Astrocyte of the hippocampus (primary cell): ENCODE measurements around the gene OTOP1.
"Not testable (repeated sequence)": the region's sequence is repeated elsewhere in the genome, so short reads cannot be mapped to it uniquely, and the experiment has no call there.

Experiments used
- DNase-seq: peaks from one replicate; pipeline ENCODE4 v3.0.0; 2011; ENCODE audit warnings: low read depth, low spot score

Gene OTOP1

GRCh38 chr4:4233610-4234009 lies 6.9 kb upstream of the OTOP1 start:
- no peak for DNase-seq

GRCh38 chr4:4228356-4228668 lies 1.6 kb upstream of the OTOP1 start:
- no peak for DNase-seq

GRCh38 chr4:4227510-4228355 lies 1.0 kb upstream of the OTOP1 start:
- no peak for DNase-seq

GRCh38 chr4:4225915-4226605 lies 669 bp downstream of the OTOP1 start:
- DNase-seq = peak; percentile 28

GRCh38 chr4:4217113-4217512 lies 9.6 kb downstream of the OTOP1 start:
- no peak for DNase-seq

- DNase-seq = peak; percentile 27
These were observed 10.1 kb downstream of the OTOP1 start for GRCh38 chr4:4216648-4217047.

GRCh38 chr4:4213674-4214073 lies 13.1 kb downstream of the OTOP1 start:
- peak; percentile 71 for DNase-seq

- no peak for DNase-seq
These were observed 20.5 kb downstream of the OTOP1 start for GRCh38 chr4:4206204-4206603.

- no peak for DNase-seq
These were observed 22.4 kb downstream of the OTOP1 start for GRCh38 chr4:4204401-4204745.

GRCh38 chr4:4203688-4204400 lies 22.9 kb downstream of the OTOP1 start:
- no peak for DNase-seq

GRCh38 chr4:4202510-4202909 lies 24.2 kb downstream of the OTOP1 start:
- DNase-seq = no peak

- DNase-seq = no peak
These were observed 26.1 kb downstream of the OTOP1 start for GRCh38 chr4:4200624-4201023.

- DNase-seq = no peak
These were observed 31.4 kb downstream of the OTOP1 start for GRCh38 chr4:4195354-4195753.

GRCh38 chr4:4188557-4188956 lies 38.2 kb downstream of the OTOP1 start:
- DNase-seq = not testable (repeated sequence)

- no peak for DNase-seq
These were observed 41.2 kb downstream of the OTOP1 start for GRCh38 chr4:4185528-4185927.

GRCh38 chr4:4182835-4183568 lies 43.7 kb downstream of the OTOP1 start:
- no peak for DNase-seq

GRCh38 chr4:4170596-4171150 lies 56.1 kb downstream of the OTOP1 start:
- no peak for DNase-seq

- not testable (repeated sequence) for DNase-seq
These were observed 58.5 kb downstream of the OTOP1 start for GRCh38 chr4:4167981-4168780.

GRCh38 chr4:4166986-4167385 lies 59.7 kb downstream of the OTOP1 start:
- not testable (repeated sequence) for DNase-seq

GRCh38 chr4:4165701-4166392 lies 60.9 kb downstream of the OTOP1 start:
- DNase-seq = not testable (repeated sequence)
